ENCODE measurements around the gene PSMB9. TPM values are rescaled to one million over a fixed set of nuclear protein-coding genes. Genes with fewer than 3 reads are reported as not detected.

The PSMB9 gene
- 8.8 and 89.1 TPM in 2 replicates for total RNA-seq

GRCh38 chr6:32853541-32854375, at the start of gene PSMB9, which contains the start of gene TAP1:
PSMB9 (plus strand) TSS chr6:32854192; CDS start chr6:32854230, 38 bp downstream.
TAP1 (minus strand) TSS chr6:32853704; CDS start chr6:32853636, 68 bp downstream.

GRCh38 chr6:32816746-32817204, 37.2 kb upstream of the PSMB9 start, which contains the start of gene HLA-DOB:
HLA-DOB (minus strand) TSS chr6:32817002; CDS start chr6:32816951, 51 bp downstream.

DNA sequence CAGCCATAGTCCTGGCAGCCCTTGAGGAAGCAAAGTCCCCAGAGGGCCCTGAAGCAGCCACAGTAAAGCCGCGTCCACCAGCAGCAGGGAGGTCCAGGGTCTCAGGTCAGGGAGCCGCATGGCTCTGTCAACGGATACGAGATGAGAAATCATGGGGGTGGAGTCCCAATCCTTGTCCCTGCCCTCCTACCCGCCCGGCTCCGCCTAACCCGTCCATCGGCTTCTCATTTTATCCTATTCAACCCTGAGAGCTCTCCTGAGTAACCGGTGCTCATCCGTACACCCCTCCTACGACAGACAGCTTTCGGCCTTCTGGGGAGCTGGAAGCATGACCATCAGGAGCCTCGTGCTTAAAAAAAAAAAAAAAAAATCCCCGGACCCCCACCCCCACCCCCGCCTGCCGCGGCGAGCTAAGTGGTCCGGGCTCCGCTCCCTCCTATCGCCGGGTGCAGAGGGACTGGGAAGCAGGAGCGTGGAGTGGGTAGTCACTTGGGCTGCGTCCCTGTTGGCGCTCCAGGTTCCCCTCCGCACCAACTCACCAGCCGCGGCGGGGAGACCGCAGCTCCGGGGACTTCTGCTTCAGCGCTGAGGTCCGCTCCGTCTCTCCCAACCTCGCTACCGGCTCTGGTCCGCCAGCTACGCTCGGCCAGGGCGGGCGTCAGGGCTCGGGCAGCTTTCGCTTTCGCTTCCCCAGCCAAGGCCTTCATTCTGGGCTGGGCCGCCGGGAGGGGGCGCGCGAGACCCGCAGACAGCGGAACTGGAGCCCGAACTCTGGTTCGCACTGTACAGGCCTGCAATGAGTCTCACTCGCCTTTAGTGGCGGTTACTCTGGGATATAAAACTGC, 15.7 kb upstream of the PSMB9 start, which contains the start of gene TAP2:
TSS of gene TAP2 (minus strand) at position 626 of the 845 bp plus-strand sequence. CDS start at position 120, 506 bp downstream.

DNA sequence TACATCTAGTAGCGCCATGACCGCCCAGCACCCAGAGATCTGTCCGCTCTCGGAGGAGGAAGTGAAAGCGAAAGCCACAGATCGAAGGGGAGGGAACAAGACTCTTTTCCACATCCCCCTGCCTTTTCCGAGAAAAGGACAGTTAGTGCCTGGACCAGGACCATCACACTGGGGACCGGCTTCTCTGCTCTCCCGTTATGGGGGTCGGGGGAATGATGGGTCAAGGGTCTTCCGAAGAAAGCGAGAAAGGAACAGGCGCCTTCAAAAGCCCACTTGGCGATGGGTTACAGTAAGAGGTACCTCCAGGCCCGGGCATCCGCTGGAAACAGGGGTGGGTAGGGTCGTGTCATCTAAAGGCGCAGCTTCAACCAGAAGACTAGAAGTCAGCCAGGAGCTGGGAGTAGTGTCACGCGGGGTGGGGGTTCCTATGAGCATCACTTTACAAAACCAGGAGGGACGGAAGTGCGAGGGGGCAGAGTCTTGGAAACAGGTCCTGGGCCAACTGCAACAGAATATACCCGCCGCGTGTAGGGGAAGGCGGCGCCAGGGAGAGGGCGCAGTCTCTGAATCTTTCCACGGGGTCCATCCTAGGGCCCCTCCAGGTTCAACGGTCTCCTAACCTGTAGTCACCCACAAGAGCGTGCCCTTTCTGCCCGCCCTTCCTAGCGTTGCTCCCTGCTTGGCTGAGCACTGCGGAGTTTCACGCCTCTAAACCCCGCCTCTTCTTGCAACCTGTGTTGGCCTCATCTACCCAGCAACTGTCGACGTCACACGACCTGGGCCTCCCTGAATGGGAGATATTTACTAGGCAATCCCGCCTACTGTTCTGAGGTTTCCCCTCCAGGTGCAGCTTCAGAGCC, 9.8 kb upstream of the PSMB9 start, which contains the start of gene PSMB8:
TSS of gene PSMB8 (minus strand) at position 69 of the 860 bp plus-strand sequence. CDS start at position 18, 51 bp downstream.

Other genes starting within 250 kb of the PSMB9 start
- not detected in 2 replicates for gene HLA-DQA1, start 216.8 kb upstream of the PSMB9 start, total RNA-seq
- not detected in 2 replicates for gene HLA-DQB1, start 187.5 kb upstream of the PSMB9 start, total RNA-seq
- not detected in 2 replicates for gene HLA-DQA2, start 112.8 kb upstream of the PSMB9 start, total RNA-seq
- gene HLA-DQB2, start 90.7 kb upstream of the PSMB9 start, total RNA-seq: not detected in 2 replicates
- gene HLA-DOB, start 37.2 kb upstream of the PSMB9 start, total RNA-seq: not detected in 2 replicates
- 5.8 and 25.1 TPM in 2 replicates for gene TAP2, start 15.5 kb upstream of the PSMB9 start, total RNA-seq
- gene PSMB8, start 10.1 kb upstream of the PSMB9 start, total RNA-seq: 34.1 and 117 TPM in 2 replicates
- gene TAP1, start 488 bp upstream of the PSMB9 start, total RNA-seq: 26.0 and 112 TPM in 2 replicates
- 0.97 and 2.3 TPM in 2 replicates for gene HLA-DMB, start 86.8 kb downstream of the PSMB9 start, total RNA-seq
- 0.32 and 2.1 TPM in 2 replicates for gene HLA-DMA, start 98.9 kb downstream of the PSMB9 start, total RNA-seq
- 41.9 and 69.0 TPM in 2 replicates for gene BRD2, start 114.4 kb downstream of the PSMB9 start, total RNA-seq
- under 0.01 TPM in 1 of 2 replicates, not detected in the other for gene HLA-DOA, start 155.4 kb downstream of the PSMB9 start, total RNA-seq
- gene HLA-DPA1, start 219.5 kb downstream of the PSMB9 start, total RNA-seq: 0.65 and 3.6 TPM in 2 replicates
- 20.1 and 23.1 TPM in 2 replicates for gene HLA-DPB1, start 221.8 kb downstream of the PSMB9 start, total RNA-seq